AG08396 (cell line): ENCODE measurements around the gene HNRNPDL.
"Not testable (repeated sequence)": the region's sequence is repeated elsewhere in the genome, so short reads cannot be mapped to it uniquely, and the experiment has no call there.

Experiments used
- DNase-seq: peaks from one replicate; pipeline ENCODE4 v3.0.0; 2012; ENCODE audit warnings: low spot score, mixed read lengths

Gene HNRNPDL

DNA sequence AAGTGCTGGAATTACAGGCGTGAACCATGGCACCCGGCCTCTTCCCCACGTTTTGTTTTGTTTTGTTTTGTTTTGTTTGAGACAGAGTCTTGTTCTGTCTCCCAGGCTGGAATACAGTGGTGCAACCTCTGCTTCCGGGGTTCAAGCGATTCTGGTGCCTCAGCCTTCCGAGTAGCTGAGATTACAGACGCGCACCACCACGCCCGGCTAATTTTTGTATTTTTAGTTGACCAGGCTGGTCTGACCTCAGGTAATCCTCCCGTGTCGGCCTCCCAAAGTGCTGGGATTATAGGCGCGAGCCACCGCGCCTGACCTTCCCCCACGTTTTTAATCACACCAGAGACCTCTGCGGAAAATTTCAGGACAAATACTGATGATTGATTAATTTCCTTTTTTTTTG, 2.3 kb upstream of the HNRNPDL start:
- DNase-seq, result no peak

- DNase-seq, result no peak
Measured at GRCh38 chr4:82431831-82432230, 1.6 kb upstream of the HNRNPDL start.

- DNase-seq, result peak; percentile 35
Measured at GRCh38 chr4:82430964-82431745, 893 bp upstream of the HNRNPDL start.

- DNase-seq, result no peak
Measured at GRCh38 chr4:82429728-82430192, 502 bp downstream of the HNRNPDL start.

- DNase-seq, result peak; percentile 97
Measured at GRCh38 chr4:82428969-82429727, 1.1 kb downstream of the HNRNPDL start.

- no peak for DNase-seq
Measured at GRCh38 chr4:82428526-82428968, 1.7 kb downstream of the HNRNPDL start.

GRCh38 chr4:82425478-82425877, 4.8 kb downstream of the HNRNPDL start:
- DNase-seq, result no peak

- DNase-seq, result peak; percentile 36
Measured at GRCh38 chr4:82423245-82424054, 6.8 kb downstream of the HNRNPDL start.

- DNase-seq, result no peak
Measured at GRCh38 chr4:82422616-82423015, 7.6 kb downstream of the HNRNPDL start.

DNA sequence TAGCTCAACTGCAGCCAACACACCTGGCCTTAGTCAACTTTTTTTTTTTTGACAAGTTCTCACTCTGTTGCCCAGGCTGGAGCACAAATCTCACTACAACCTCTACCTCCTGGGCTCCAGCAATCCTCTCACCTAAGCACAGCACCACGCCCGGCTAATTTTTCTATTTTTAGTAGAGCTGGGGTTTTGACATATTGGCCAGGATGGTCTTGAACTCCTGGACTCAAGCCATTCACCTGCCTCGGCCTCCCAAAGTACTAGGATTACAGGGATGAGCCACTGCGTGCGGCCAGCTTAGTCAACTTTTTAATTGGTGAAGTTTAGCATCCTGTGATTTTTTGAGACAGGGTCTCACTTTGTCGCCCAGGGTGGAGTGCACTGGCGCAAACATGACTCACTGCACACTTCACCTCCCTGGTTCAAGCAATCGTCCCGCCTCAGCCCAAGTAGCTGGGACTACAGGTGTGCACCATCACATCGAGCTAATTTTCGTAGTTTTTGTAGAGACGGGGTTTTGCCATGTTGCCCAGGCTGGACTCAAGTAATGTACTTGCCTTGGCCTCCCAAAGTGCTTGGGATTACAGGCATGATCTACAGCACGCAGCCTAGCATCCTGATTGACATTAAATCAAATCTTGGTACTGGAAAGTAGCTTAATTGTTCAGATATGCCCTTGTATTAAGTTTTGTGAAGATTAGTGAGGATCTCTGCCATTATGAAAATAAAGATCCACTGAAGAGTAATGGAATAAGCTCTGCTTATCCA, 8.3 kb downstream of the HNRNPDL start:
- DNase-seq, result no peak

DNA sequence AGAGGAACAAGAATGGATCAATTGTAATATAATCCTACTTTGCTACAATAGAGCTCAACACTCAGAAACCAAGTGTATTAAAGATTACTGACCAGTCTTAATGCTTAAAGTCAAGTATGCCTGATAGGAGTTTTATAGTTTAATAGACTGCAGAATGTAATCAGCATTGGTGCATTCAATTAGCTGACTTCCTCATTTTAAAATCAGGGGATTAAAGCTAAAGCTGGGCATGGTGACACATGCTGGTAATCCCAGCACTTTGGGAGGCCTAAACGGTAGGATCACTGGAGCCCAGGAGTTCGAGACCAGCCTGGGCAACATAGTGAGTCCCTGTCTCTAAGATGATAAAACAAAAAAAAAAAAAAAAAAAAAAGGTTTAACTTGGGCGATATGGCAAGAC, 10.8 kb downstream of the HNRNPDL start:
- no peak for DNase-seq

- no peak for DNase-seq
Measured at GRCh38 chr4:82415922-82416365, 14.3 kb downstream of the HNRNPDL start.

GRCh38 chr4:82415061-82415460, 15.2 kb downstream of the HNRNPDL start:
- not testable (repeated sequence) for DNase-seq

- DNase-seq, result no peak
Measured at GRCh38 chr4:82403725-82404124, 26.5 kb downstream of the HNRNPDL start.

- no peak for DNase-seq
Measured at GRCh38 chr4:82402196-82402775, 28.0 kb downstream of the HNRNPDL start.

GRCh38 chr4:82401600-82401999, 28.7 kb downstream of the HNRNPDL start:
- DNase-seq, result no peak

- DNase-seq, result no peak
Measured at GRCh38 chr4:82398263-82398662, 32.0 kb downstream of the HNRNPDL start.

DNA sequence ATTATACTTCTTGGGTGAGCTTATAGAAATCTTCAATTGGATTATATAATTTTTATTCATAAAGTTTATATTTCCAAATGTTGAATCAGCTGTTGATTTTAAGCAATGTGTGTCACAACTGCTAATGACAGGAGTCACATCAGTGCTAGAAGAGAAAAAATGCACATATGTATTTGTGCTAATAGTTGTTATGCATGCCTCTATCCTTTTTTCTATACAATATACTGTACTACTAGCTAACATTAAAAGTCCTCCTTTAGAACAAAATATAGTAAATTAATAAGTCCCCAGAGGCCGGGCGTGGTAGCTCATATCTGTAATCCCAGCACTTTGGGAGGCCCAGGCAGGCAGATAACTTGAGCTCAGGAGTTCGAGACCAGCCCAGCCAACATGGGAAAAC, 32.7 kb downstream of the HNRNPDL start:
- no peak for DNase-seq

DNA sequence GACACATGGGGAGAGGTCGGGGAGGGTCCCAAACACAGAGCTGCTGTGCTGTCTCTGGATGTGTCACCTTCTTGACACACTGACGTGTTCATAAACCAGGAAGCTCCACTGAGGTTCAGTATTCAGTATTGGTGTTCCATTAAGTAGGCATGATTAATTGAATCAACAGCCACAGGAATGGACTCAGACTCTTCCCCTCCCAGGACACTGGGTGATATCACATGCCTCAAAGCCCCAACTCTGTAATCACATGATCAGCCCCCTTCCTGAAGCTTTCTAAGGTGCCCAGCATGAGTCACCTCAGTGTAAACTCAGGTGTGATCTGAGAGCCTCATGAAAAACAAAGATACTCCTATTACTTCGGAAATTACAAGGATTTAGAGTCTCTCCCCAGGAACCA, 35.4 kb downstream of the HNRNPDL start:
- DNase-seq, result no peak

DNA sequence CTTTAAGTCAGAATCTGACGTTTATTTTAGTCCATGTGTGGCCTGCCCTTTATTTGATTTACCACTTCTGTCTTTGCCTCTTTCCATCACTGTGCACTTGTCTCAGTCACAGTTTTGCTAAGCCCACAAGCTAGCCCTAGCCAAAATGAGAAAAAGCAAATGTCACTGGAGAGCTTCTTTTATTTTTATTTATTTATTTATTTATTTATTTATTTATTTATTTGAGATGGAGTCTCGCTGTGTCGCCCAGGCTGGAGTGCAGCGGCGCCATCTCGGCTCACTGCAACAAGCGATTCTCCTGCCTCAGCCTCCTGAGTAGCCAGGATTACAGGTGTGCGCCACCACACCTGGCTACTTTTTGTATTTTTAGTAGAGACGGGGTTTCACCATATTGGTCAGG, 40.2 kb downstream of the HNRNPDL start:
- DNase-seq, result not testable (repeated sequence)

DNA sequence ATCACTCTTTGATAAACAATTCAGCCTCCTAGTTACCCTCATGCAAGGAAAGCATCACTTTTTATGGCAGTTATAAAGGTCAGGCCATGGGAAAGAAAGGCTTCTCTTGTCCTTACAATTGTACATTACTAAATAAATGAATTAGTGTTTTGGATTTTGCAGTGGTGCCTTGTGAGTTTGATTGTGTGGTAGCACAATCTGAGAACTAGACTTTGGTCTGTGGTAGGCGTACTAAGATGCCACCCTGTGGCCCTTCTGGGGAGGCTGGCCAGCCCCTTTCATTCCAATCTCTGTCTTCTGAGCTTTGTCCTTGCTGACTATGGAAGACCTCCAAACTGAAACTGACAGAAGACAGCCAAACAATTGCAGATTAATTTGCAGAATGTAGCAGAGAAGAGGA, 41.9 kb downstream of the HNRNPDL start:
- DNase-seq, result no peak
